ENCODE measurements around the gene SHC3.
"Not testable (repeated sequence)": the region's sequence is repeated elsewhere in the genome, so short reads cannot be mapped to it uniquely, and the experiment has no call there.

Gene SHC3, protein sequence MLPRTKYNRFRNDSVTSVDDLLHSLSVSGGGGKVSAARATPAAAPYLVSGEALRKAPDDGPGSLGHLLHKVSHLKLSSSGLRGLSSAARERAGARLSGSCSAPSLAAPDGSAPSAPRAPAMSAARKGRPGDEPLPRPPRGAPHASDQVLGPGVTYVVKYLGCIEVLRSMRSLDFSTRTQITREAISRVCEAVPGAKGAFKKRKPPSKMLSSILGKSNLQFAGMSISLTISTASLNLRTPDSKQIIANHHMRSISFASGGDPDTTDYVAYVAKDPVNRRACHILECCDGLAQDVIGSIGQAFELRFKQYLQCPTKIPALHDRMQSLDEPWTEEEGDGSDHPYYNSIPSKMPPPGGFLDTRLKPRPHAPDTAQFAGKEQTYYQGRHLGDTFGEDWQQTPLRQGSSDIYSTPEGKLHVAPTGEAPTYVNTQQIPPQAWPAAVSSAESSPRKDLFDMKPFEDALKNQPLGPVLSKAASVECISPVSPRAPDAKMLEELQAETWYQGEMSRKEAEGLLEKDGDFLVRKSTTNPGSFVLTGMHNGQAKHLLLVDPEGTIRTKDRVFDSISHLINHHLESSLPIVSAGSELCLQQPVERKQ

DNA sequence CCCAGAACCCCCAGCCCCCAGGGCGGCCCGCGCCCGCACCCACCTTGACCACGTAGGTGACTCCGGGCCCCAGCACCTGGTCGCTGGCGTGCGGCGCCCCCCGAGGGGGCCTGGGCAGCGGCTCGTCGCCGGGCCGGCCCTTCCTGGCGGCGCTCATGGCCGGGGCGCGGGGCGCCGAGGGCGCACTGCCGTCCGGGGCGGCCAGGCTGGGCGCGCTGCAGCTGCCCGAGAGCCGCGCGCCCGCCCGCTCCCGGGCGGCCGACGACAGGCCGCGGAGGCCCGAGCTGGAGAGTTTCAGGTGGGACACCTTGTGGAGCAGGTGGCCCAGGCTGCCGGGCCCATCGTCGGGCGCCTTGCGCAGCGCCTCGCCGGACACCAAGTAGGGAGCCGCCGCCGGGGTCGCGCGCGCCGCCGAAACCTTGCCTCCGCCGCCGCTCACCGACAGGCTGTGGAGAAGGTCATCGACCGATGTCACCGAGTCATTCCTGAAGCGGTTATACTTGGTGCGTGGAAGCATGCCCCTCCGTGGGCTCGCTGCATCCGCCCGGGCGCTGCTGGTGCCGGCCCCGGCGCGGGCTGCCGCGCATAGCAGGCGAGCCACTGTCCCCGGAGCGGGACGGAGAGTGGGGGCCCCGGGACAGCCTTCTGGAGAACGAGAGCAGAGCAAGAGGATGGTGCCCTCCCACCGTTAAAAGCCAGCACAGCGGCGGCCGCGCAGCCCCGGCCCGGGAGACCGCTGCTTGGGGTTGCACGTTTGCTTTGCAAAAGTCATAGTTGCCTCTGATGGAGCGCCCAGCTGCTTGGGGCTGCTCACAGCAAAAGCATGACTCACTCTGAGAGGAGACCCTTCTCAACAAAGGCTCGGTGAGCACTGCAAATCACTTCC, at the start of gene SHC3:
TSS of gene SHC3 (minus strand) at position 875 of the 886 bp plus-strand sequence. CDS start at position 517, 358 bp downstream.
- no peak for DNase-seq (ENCODE audit: low spot score)

DNA sequence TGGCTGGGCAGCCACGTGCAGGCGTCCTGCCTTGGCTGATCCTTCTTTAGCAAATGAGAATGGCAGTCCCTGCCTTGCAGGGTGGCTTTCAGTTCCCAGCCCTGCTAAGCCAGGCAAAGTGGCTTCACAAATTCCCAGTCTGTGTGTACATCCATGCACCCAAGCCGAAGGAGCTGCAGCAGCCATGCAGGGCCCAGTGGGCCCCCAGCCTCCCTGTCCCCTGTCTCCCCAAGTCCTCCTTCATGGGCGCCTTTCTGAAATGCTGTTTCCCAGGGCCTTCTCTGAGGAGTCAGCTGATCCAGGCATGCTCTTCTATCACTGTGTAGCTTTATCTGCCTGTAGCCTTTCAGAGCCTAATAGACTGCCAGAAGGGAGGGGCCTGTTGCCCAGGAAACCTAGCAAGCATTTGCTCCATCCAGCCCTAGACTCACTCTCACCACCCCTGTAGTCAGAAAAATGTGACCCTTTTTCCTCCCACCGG, 47.4 kb upstream of the SHC3 start:
- no peak for DNase-seq (ENCODE audit: low spot score)

DNA sequence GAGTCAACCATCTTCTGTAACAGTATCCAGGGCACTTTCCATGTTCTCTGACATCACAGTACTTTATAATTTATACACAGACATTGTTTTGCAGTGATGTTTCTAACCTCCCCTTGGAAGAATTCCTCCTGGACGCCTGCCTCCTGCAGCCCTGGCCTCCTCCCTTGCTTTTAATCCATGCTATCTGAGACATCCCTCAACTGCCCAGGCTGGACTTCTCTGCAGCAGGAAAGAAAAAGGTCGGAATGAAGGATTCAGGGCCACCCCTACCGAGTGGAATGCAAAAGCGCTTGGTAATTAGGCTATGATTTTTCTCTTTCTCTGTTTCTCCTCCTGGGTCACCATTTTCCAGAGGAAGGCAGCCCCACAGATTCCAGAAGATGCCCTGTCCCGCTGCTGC, 47.0 kb upstream of the SHC3 start:
- DNase-seq (ENCODE audit: low spot score), result no peak

DNA sequence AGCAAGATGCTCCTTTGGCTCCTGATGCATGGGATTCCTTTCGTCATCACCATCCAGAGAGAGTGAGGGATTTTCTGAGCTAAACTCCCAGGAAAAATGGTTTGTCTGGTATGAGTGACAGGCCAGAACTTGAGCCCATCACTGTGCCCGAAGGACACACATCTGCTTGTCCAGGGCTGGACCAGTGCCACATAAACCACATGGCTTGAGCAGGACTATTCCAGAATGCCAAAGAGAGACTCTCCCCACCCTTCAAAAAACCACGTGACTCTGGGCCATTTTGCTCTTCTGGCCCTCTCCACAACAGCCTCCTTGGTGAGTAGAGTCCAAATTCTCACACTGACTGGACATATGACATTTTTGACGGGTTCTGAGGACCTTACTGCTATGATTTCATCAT, 46.4 kb upstream of the SHC3 start:
- no peak for DNase-seq (ENCODE audit: low spot score)

DNA sequence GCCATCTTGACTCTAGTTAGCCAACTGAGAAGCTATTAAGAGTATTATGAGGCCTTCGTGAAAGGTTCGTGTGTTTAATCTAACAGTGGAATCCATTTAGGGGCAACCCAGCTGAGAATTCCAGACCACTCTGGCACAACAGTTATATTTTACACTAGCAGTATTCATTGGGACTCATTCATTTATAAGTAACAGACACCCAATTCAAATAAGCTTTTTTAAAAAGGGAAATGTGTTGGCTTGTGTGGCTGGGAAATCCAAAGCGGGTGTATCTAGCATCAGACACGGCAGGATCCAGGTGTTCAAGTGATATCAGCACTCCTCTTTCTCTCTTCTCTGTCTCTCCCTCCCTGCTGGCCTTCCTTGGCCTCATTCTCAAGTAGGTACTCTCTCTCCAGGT, 46.0 kb upstream of the SHC3 start:
- DNase-seq (ENCODE audit: low spot score), result no peak

DNA sequence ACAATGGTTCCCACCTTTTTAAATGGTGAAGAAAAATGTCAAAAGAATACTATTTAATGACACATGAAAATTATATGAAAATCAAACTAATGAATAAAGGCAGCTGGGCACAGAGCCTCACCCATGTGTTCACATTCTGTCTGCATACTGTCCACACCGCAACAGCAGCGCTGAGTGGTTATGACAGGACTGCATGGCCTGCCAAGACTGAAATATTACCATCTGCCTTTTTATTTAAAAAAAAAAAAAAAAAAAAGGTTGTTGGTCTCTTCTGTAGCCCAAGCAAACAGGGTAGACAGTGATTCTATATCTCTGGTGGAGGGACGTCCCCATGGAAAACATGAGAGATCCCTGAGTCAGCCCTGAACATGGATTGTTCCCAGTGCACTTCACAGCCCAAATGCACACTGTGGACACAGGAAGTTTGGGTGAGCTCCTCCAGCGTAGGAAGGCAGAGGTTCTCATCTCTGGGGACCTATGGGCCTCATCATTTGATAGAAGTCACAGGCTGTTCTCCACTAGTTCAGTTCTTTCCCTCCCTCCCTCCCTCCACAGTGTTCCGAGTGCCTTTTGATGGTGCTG, 44.9 kb upstream of the SHC3 start:
- no peak for DNase-seq (ENCODE audit: low spot score)

DNA sequence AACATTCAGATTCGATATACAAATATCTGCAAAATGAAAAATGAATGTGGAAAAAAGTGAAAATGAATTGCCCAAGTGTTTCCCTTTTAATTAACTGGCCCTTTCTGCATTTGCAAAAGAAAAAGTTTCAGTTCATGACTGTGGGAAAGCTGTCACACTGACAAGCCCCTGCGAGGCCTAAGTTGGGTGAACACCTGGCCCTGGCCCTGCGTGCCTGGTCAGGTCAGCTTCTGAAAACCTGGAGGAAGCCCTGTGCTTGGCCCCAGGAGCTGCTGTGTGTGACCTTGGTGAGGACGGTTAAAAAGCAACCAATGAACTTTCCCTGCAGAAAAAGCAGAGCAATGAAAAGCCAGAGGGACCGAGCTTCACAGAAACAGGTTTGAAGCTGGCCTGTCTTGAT, 41.0 kb upstream of the SHC3 start:
- no peak for DNase-seq (ENCODE audit: low spot score)

DNA sequence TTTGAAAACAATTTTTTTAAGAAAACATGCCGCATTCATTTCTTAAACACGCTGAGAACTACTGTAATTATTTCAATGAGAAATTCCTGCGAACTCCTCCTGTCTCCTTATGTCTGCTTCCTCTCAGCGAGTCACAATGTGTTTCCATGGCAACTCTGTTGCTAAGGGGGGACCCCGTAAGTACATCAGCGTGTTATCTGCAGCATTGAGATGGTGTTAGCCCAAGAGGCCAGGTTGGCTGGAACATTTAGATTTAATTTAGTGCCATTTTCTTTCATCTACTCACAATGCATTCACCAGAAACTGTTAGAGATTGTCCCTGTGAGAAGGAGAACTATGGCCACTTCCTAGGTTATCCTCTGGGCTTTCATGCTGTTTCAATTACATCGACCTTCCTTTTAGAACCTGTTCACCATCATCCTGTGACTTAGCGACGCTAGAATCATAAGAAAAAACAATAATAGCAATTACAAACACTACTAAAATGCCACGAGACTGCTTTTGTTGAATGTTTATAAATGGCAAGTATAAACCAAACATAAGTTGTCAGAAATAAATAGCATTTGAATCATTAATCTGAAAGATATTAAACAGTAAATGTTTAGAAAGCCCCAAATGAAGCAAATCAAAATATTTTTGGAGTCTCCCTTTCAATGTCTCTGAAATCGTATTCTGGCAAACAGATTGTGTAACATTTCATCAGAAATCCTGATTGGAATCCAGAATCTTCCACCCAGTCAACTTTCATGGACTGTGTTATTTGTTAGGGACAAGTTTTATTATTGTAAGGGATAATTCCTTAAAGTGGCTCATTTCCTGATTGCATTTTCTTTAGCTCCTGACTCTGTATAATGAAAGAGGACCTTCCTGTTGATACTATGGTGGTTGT, 39.7 kb upstream of the SHC3 start:
- DNase-seq (ENCODE audit: low spot score), result no peak

DNA sequence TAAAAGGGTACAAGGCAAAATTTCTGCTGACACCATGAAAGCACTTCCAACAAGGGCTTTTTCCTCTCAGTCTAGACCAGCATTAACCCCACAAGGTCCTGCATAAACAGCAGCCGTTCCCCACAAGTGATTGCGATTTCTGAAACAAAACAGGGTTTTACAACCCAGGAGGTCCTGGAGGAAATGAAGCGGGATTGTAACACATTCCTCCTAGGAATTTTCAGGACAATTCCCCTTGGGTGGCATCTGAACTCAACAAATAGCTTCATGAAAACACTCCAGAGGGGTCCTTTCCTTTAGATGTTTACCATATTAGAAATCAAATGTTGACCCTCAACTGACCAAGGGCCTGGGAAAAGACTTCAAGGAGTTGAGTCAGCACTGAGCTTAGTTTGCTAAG, 36.7 kb upstream of the SHC3 start:
- DNase-seq (ENCODE audit: low spot score), result no peak

DNA sequence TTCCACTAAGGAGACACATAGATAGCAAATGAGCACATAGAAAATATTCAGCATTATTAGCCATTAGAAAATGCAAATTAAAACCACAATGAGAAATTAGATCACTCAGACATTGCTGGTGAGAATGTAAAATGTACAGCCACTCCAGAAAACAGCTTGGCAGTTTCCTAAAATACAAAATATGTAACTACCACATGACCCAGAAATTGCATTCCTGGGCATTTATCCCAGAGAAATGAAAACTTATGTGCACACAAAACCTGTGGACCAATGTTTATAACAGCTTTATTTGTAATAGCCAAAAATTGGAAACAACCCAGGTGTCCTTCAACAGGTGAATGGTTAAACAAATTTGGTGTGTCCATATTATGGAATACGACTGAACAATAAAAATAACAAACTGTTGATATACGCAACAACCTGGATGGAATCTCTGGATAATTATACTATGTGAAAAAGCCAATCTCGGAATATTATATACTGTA, 34.8 kb upstream of the SHC3 start:
- DNase-seq (ENCODE audit: low spot score), result no peak

DNA sequence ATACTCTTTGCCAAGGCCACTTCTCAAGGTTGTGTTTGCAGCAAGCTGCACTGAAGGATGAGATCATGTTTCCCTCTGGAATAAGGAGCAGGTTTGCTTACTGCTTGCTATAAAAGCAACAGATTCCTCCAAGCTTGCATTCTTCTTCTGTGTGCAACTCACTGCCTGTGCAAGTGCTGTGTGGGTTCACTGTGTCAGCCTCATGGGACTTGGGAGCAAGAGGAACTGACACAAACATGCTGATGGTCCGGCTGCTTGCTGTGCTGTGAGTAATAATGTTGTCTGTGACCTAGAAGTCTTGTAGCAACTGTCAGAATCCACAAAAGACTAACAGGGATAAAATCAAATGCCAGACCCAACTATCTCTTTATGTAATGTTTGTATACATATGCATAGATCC, 33.6 kb upstream of the SHC3 start:
- no peak for DNase-seq (ENCODE audit: low spot score)

DNA sequence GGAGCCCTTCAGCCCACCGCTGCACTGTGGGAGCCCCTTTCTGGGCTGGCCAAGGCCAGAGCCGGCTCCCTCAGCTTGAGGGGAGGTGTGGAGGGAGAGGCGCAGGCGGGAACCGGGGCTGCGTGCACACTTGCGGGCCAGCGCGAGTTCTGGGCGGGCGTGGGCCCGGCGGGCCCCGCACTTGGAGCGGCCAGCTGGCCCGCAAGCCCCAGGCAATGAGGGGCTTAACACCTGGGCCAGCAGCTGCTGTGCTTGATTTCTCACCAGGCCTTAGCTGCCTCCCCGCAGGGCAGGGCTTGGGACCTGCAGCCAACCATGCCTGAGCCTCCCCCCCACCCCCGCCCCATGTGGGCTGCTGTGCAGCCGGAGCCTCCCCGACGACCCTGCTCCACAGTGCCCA, 30.7 kb upstream of the SHC3 start:
- not testable (repeated sequence) for DNase-seq (ENCODE audit: low spot score)

DNA sequence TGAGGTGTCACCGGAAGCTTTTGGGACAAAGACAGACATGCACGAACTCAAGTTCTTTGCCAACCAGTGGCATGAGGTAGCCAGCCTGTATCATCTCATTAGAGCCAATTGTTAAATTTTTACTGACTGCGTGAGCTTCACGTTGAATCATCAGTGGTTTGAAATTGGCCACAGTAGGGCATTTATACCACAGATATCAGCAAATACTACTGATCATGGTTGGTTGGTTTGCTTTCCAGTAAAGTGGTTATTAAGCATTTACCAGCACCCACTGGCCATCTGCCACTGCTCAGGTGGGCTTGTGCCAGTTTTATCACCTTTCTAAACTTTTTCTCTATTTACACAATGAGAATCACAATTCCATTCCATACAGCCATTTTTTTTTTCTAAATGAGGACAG, 28.4 kb upstream of the SHC3 start:
- DNase-seq (ENCODE audit: low spot score), result no peak

DNA sequence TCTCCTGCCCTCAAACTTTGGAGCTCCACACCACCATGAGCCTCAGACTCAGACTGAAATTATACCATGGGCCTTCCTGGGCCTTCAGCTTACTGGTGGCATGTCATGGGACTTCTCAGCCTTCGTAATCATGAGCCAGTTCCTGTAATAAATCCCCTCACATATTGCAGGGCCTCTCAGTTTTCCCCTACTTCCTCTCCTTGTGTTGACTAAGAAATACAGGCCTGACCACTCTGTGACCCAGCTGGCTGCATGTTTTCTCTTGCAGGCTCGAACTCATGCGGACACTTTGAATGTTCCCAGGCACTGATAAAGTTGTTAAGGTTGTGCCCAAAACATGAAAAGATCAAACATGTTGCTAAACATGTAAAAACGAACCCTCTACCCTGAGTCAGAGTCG, 26.2 kb upstream of the SHC3 start:
- DNase-seq (ENCODE audit: low spot score), result no peak

DNA sequence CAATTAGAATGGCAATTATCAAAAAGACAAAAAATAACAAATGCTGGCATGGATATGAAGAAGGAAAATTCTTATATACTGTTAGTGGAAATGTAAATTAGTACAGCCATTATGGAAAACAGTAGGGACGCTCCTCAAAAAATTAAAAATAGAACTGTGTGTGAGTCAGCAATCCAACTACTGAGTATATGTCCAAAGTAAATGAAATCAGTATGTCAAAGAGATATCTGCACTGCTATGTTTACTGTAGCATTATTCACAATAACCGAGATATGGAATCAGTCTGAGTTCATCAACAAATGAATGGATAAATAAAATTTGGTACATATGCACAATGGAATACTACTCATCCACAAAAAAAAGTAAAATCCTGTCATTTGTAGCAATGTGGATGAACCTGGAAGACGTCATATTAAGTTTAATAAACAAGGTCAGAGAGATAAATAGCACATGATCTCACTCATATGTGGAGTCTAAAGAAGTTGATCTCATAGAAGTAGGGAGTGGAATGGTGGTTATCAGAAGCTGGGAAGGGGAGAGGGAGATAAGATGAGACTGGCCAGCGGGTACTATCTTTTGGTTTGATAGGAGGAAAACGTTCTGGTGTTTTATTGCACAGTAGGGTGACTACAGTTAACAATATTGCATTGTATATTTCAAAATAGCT, 16.6 kb upstream of the SHC3 start:
- no peak for DNase-seq (ENCODE audit: low spot score)

DNA sequence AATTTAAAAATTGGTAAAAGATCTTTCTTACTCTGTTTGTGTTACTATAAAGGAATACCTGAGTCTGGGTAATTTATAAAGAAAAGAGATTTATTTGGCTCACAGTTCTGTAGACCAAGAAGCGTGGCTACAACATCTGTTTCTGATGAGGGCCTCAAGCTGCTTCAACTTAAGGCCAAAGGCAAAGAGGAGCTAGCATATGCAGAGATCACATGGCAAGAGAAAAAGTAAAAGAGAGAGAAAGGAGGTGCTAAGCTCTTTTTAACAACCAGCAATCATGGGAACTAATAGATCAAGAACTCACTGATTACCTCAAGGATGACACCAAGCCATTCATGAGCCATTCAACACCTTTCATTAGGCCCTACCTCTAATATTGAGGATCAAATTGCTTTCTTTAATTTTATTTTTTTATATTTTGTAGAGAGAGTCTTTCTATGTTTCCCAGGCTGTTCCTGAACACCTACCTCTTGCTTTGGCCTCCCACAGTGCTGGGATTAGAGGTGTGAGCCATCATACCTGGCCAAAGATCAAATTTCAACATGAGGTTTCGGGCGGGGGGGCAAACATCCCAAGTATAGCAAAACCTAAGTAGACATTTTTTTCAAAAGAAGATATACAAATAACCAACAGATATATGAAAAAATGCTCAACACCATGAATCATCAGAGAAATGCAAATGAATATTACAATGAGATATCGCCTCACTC, 16.0 kb upstream of the SHC3 start:
- no peak for DNase-seq (ENCODE audit: low spot score)

DNA sequence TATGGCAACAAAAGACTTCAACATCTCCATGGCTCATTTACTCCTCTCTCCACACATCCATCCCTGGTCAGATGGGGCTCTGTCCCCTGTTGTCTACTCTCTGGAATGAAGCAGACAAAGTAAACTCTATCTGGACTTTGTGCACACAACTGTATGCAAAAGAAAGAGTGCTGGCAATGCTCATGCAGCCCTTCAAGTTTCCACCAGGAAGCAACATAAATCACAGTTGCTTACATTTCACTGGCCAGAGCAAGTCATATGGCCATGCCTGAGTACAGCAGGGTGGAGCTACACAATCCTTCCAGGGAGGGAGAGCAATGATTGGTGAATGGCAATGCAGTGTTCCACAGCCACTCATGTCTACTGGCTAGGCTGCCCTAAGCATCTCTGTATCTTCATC, 12.4 kb upstream of the SHC3 start:
- DNase-seq (ENCODE audit: low spot score), result no peak

DNA sequence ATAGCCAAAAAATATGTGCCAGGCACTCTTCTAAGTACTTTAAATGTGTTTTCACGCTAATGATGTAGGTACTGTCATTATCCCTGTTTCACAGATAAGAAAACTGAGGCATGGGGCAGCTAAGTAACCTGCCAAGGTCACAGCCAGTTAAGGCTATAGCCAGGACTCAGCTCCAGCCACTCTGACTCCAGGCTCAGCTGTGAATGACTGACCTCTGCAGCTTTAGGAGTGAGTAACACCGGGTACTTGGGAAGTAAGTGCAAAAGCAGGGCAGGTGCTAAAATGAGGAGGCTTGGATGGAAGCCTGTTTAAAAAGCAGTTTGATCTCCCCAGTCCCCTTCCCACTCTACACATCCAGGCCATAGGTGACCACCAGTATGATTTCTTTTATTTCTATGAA, 10.6 kb upstream of the SHC3 start:
- DNase-seq (ENCODE audit: low spot score), result no peak

DNA sequence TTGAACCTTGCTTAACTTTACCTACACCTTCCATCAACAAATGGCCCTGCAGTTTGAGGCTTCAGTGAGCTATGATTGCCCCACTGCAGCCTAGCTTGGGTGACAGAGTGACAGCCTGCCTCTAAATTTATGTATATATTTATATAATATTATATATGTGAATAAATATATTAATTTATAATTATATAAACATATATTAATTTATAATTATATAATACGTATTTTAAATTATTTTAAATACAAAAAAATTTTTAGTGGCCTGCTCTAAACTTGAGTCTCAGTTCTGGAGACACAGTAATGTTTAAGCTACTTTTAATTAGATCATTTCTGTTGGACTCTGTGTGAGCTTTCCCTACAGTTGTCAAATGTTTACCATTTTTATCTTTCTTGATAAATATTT, 9.3 kb upstream of the SHC3 start:
- DNase-seq (ENCODE audit: low spot score), result no peak

DNA sequence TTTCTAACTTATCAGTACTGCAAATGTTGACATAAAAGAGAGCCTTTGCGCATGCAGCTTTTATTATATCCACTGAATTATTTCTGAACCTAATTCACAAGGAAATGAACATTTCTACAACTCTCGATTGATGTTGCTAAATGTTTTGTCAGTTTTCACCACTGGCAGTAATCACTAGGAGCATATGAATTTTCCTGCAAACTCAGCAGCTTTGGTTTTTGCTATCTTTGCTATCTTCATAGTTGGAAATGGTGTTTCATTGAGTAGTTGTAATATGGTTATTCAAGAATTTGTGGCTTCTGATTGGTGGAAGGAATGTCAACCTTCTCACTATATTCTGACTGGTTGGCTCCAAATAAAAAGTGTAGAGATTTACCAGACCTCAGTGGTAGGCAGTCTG, 8.9 kb upstream of the SHC3 start:
- no peak for DNase-seq (ENCODE audit: low spot score)

Data from NAMALWA (cell line).